ENCODE measurements around the gene LBX2. TPM values are rescaled to one million over a fixed set of nuclear protein-coding genes. Genes with fewer than 3 reads are reported as not detected.

The LBX2 gene
- total RNA-seq, 2 donors from 2014 or later, result 2.3 to 7.6 TPM

- no peak overlapping the region for H3K4me3 ChIP-seq
- peaks cover 55% of the 10 kb centered on the region for H3K4me1 ChIP-seq
- H3K9me3 ChIP-seq, result no peaks in the 10 kb centered on the region
- peaks cover 0 to 2% of the 10 kb centered on the region in 2 donors for H3K27me3 ChIP-seq
- no peak overlapping the region for H3K27ac ChIP-seq
- no peak for TF ChIP-seq CTCF (IDR thresholded peaks at IDR 0.05)
- TF ChIP-seq POLR2A (IDR thresholded peaks at IDR 0.05), result no peak
- no peak for DNase-seq
- no peaks in the 10 kb centered on the region for H3K36me3 ChIP-seq (replicated peaks in 1 of 2; ENCODE audit: insufficient read depth in 1 of 2, low read depth in 2 of 2)
- 91 to 95% methylated on average over 13 to 14 of the region's 14 CpGs for WGBS, 2 donors
- ATAC-seq, result no peak
- intact Hi-C loops (cut with DNase I), result no loop called here
These were observed 6.2 kb upstream of the LBX2 start for GRCh38 chr2:74505448-74506246.

- Histone ChIP-seq H3K27me3 (peaks cover 0 to 4% of the 10 kb centered on the region in 2 donors), H3K4me3 (no peak overlapping the region), H3K4me1 (peaks cover 58% of the 10 kb centered on the region), H3K27ac (no peak overlapping the region), H3K36me3 (replicated peaks in 1 of 2; ENCODE audit: insufficient read depth in 1 of 2, low read depth in 2 of 2) (no peaks in the 10 kb centered on the region), H3K9me3 (no peaks in the 10 kb centered on the region)
- DNase-seq, result no peak
- no peak for ATAC-seq
- WGBS, 2 donors, result 91 to 95% methylated on average over 3 of the region's 3 CpGs
- intact Hi-C loops (cut with DNase I), result no loop called here
- TF ChIP-seq CTCF (IDR thresholded peaks at IDR 0.05) (no peak), POLR2A (IDR thresholded peaks at IDR 0.05) (no peak)
These were observed 5.2 kb upstream of the LBX2 start for GRCh38 chr2:74504591-74504990.

DNA sequence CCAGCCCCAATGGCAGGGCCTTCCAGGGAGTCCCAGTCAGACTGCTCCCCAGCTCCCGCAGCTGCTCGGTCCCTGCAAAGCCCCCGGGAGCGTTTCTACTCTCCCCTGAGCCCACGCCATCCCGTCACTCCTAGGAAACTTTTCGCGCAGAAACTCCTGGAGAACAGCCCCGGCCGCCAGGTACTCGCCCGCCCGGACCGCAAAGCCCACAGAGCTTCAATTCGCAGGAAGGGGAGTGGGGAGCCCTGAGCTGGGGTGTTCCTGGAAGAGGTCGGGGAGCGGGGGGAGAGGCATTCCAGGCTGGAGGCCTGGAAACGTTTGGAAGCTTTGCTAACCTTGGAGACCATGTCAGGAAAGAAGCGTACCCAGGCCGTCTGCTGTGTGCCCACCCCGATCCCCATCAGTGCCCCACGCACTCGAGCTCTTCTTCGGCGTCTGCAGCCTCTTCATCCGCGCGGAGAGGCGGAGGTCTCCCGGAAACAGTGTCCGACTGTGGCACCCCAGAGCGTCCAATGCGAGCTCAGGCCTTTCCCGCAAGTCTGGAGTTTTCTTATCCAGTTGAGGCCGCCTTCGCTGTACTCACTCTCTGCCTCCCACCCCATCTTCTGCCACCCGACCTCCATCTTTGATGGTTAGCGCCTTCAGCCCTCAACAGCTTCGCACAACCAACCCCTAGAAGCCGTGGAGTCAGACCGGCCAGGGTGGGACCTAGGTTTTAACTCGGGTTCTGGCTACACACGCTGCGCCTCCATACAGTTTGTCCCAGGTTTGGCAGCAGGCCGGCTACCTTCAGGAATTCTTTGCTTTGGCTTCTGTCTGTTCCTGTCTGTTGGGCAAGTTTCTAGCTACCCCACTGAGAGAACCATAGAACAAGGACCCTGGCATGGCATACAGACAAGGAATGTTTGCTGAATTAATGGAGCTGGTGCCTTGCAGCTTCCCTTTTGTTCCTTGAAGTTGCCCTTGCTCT, 4.4 kb upstream of the LBX2 start:
- 60 to 62% methylated on average over 33 to 45 of the region's 45 CpGs for WGBS, 2 donors
- Histone ChIP-seq H3K36me3 (replicated peaks in 1 of 2; ENCODE audit: insufficient read depth in 1 of 2, low read depth in 2 of 2) (no peaks in the 10 kb centered on the region), H3K27ac (peak overlapping the region; percentile 53 to 78 (median 72)), H3K27me3 (peaks cover 0 to 5% of the 10 kb centered on the region in 2 donors), H3K4me3 (peak overlapping the region; percentile 43 to 74), H3K9me3 (no peaks in the 10 kb centered on the region), H3K4me1 (peaks cover 66% of the 10 kb centered on the region)
- no peak for ATAC-seq
- no peak for DNase-seq
- intact Hi-C loops (cut with DNase I), result no loop called here
- no peak for TF ChIP-seq POLR2A (IDR thresholded peaks at IDR 0.05)
- no peak for TF ChIP-seq CTCF (IDR thresholded peaks at IDR 0.05)

DNA sequence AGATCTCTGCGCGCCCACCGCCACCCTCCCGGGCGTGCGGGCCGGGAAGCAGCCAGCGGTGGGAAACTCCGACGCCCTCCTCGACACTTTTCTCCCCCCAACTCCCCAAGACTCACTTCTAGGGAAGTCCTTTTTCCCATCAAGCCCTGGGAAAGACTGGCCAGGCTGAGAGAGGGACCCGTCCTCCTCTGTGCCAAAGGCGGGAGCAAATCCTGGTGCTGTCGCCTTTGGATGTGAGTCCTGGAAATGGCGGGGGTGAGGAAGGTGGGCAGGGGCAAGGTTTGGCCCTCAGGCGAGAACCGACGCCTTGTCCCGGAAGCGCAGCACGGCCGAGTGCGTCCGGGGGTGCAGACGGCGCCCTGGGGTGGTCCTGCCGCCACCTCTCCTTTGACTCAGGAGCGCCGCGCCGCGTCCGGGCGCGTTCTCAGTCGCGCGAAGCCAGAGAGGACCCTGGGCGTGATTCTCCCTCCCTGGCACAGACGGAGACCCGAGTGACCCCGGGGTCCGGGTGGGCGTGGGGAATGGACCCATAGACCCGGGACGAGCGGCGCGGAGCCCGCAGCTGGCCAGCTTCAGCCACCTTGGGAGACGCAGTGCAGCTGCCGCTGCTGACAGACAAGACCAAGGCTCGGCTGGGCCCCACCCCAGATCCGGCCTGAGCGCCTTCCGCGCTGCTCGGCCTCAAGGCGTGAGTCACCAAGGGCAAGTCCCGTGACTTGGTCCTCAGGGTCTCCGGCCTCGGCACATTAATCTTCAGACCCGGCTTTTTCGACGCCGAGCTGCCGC, 3.5 kb upstream of the LBX2 start:
- H3K27ac ChIP-seq, result peak overlapping the region; percentile 53 to 78 (median 72)
- H3K9me3 ChIP-seq, result no peaks in the 10 kb centered on the region
- 0 to 3% methylated on average over 5 to 66 of the region's 67 CpGs for WGBS, 2 donors
- peaks cover 69% of the 10 kb centered on the region for H3K4me1 ChIP-seq
- DNase-seq (peak; percentile 67 to 87 (median 82)), ATAC-seq (peak; percentile 22)
- peak overlapping the region; percentile 43 to 74 for H3K4me3 ChIP-seq
- H3K27me3 ChIP-seq, result peaks cover 0 to 5% of the 10 kb centered on the region in 2 donors
- H3K36me3 ChIP-seq (replicated peaks in 1 of 2; ENCODE audit: insufficient read depth in 1 of 2, low read depth in 2 of 2), result no peaks in the 10 kb centered on the region
- intact Hi-C loops (cut with DNase I), result no loop called here
- TF ChIP-seq CTCF (IDR thresholded peaks at IDR 0.05), result peak in 1 of 7 experiments; percentile 11
- TF ChIP-seq POLR2A (IDR thresholded peaks at IDR 0.05), result peak; percentile 63 to 75 (median 70)
